AG04450 (cell line): Measurements from ENCODE around the gene TSPAN7. TPM values are rescaled to one million over a fixed set of nuclear protein-coding genes. Genes with fewer than 3 reads are reported as not detected.

Source experiments
- CTCF ChIA-PET: fragments of 300-600, 350-600 bp; formaldehyde crosslinking; extraction: SDS; loops from one replicate; lab custom pipeline; 2022; ENCODE audit warnings: antibody characterized with exemption, inconsistent platforms; lab: Charles Lee
- POLR2A ChIA-PET: fragments of 350-600 bp; formaldehyde crosslinking; extraction: SDS; loops from one replicate; lab custom pipeline; 2021; ENCODE audit warnings: antibody characterized with exemption, inconsistent platforms; lab: Yijun Ruan, JAX
- DNase-seq: peaks from one replicate; pipeline ENCODE4 v3.0.0-alpha.2; 2011; ENCODE audit warnings: low read depth, low spot score
- H3K27ac ChIP-seq: one replicate; pipeline ENCODE4 v1.5.1; 2012; ENCODE audit warnings: low read depth, low read length, control low read depth
- H3K27me3 ChIP-seq: one replicate; pipeline ENCODE4 v1.6.0; 2012; ENCODE audit warnings: low read length; ENCODE audit not compliant: control insufficient read depth, insufficient read depth
- H3K4me3 ChIP-seq: 2 replicates; pipeline ENCODE4 v1.5.1; 2011; ENCODE audit warnings: mild to moderate bottlenecking, low read depth, low read length, control low read depth
- H3K9me3 ChIP-seq: 2 replicates; pipeline ENCODE4 v1.5.1; 2012; ENCODE audit warnings: low read length; ENCODE audit not compliant: control insufficient read depth, insufficient read depth
- polyA plus RNA-seq: library from polyadenylated mRNA; depleted of rRNA; stranded (reverse); fragments of >200 nt; gene quantifications from 2 replicates; pipeline ENCODE4 v1.2.3, GENCODE V29; 2011
- TF ChIP-seq, protein P1 (sequence below): IDR thresholded peaks from 2 replicates; pipeline ENCODE4 v1.5.1; 2011; ENCODE audit warnings: low read depth, low read length, control low read depth, inconsistent platforms

The TSPAN7 gene
- polyA plus RNA-seq, 1 experiment: not detected

DNA sequence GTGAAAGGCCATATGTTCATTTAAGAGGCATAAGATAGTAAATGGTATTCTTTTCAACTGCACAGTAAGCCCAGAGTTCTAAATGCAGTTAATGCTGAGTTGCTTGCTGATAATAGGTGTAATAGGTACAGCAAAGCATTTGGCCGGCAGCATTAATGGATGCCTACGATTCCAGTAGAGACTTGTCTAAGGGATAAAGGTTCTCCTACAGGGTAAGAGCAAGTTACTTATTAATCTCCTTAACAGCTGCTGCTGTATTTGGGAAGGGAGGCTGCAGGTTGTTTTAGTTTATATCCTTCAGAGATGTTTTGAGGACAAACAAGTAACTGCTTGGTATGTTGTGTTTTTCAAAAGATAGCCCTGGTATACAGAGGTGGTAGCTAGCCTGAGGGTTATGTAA lies 16.8 kb downstream of the TSPAN7 start:
- DNase-seq: no peak
- POLR2A ChIA-PET: no interaction called here
- no peak overlapping the region for H3K27ac ChIP-seq
- TF ChIP-seq, protein P1, sequence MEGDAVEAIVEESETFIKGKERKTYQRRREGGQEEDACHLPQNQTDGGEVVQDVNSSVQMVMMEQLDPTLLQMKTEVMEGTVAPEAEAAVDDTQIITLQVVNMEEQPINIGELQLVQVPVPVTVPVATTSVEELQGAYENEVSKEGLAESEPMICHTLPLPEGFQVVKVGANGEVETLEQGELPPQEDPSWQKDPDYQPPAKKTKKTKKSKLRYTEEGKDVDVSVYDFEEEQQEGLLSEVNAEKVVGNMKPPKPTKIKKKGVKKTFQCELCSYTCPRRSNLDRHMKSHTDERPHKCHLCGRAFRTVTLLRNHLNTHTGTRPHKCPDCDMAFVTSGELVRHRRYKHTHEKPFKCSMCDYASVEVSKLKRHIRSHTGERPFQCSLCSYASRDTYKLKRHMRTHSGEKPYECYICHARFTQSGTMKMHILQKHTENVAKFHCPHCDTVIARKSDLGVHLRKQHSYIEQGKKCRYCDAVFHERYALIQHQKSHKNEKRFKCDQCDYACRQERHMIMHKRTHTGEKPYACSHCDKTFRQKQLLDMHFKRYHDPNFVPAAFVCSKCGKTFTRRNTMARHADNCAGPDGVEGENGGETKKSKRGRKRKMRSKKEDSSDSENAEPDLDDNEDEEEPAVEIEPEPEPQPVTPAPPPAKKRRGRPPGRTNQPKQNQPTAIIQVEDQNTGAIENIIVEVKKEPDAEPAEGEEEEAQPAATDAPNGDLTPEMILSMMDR: no peak
- no peaks in the 10 kb centered on the region for H3K27me3 ChIP-seq
- no peaks in the 10 kb centered on the region for H3K9me3 ChIP-seq
- H3K4me3 ChIP-seq: no peak overlapping the region
- CTCF ChIA-PET: no interaction called here

DNA sequence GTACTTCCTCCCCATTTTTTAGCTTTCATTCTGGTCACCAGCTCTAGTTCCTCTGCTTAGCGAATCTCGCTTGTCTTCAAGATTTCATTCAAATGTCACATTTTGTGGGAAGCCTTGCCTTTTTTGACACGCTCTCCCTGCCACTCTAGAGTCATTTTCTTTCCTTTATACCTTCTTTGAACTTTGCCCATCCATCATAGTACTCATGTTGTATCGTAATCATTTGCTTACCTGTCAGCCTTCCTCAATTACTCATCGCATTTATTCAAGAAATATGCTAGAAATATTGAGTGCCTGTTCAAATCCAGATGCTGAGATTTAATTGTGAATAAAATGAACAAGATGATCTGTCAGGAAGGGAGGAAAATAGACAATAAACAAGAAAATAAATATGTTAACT lies 21.8 kb downstream of the TSPAN7 start:
- no peak overlapping the region for H3K27ac ChIP-seq
- ChIA-PET POLR2A (no interaction called here), CTCF (no interaction called here)
- TF ChIP-seq, protein P1: no peak
- H3K27me3 ChIP-seq: no peaks in the 10 kb centered on the region
- no peak overlapping the region for H3K4me3 ChIP-seq
- H3K9me3 ChIP-seq: no peaks in the 10 kb centered on the region
- no peak for DNase-seq

DNA sequence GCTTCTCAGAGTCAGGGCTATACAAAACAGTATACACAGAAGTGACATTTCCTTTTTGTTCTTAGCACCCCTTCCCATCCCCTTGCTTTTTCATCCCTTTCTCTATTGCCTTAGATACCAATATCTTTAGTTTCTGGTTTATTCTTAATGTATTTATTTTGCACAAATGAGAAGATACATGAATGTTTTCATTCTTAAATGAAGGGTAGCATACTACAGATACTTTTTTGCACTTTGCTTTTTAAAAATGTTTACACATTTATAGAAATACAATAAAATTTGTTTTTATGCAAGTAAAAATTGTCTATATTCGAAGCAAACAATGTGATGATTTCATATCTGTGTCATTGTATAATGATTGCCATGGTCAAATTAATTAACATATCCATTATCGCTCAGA lies 33.1 kb downstream of the TSPAN7 start:
- no peak overlapping the region for H3K27ac ChIP-seq
- TF ChIP-seq, protein P1: no peak
- H3K4me3 ChIP-seq: no peak overlapping the region
- no peaks in the 10 kb centered on the region for H3K9me3 ChIP-seq
- ChIA-PET CTCF (no interaction called here), POLR2A (no interaction called here)
- H3K27me3 ChIP-seq: no peaks in the 10 kb centered on the region
- no peak for DNase-seq

DNA sequence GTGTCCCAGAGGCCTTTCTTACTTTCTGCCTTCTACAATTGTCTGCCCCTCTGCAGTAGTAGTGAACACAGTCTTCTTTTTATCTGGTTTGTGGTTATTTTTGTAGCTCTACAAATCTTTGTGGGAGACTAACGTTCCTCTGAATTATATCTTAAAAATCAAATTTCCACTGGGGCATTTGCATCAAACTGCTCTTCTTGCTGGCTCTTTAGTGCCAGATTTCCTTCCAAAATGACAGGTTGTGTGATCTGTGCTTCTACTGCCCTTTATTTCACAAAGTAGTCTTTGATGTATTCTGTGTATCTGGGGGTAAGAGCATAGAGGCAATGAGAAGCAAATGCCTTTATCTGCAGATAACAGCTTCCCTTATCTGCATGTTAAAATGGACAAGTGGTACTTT lies 34.5 kb downstream of the TSPAN7 start:
- Histone ChIP-seq H3K27ac (no peak overlapping the region), H3K9me3 (no peaks in the 10 kb centered on the region), H3K4me3 (no peak overlapping the region), H3K27me3 (no peaks in the 10 kb centered on the region)
- ChIA-PET CTCF (no interaction called here), POLR2A (no interaction called here)
- DNase-seq: no peak
- TF ChIP-seq, protein P1: no peak

DNA sequence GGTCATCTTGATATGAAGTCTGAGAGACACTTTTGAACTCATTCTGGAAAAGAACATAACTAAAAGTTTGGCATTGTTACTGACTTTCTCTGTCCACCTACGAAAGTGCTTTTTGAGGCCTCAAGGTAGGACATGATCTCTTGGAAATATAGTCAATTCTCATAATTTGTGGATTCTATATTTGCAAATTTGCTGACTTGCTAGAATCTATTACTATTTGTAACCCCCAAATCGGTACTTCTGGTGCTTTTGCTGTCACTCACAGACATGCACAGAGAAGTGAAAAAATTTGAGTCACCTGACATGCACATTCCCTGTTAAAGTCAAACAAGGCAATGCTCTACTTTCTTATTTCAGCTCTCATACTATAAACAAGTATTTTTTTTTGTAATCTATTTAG lies 35.6 kb downstream of the TSPAN7 start:
- POLR2A ChIA-PET: no interaction called here
- CTCF ChIA-PET: no interaction called here
- TF ChIP-seq, protein P1: no peak
- H3K27ac ChIP-seq: no peak overlapping the region
- H3K9me3 ChIP-seq: no peaks in the 10 kb centered on the region
- no peak overlapping the region for H3K4me3 ChIP-seq
- no peaks in the 10 kb centered on the region for H3K27me3 ChIP-seq
- DNase-seq: no peak
